Memory B cell (primary cell): ENCODE measurements around the gene KSR1.
"Not testable (repeated sequence)": the region's sequence is repeated elsewhere in the genome, so short reads cannot be mapped to it uniquely, and the experiment has no call there.

Experiments
- ATAC-seq: fragments of 150-1000 bp; cut with Tn5 transposase; 2 replicates; pipeline ENCODE4 v1.10.0; 2021; ENCODE audit warnings: low read depth, mild to moderate bottlenecking, moderate library complexity
- DNase-seq, 2 donors: peaks; one replicate each; pipeline ENCODE4 v3.0.0; 2022; ENCODE audit warnings: low spot score in 2 of 2
- H3K27ac Mint-ChIP-seq: one replicate; pipeline ENCODE4 v1.8.0; 2022; ENCODE audit warnings: mild to moderate bottlenecking, moderate library complexity, mixed read lengths
- H3K27me3 Mint-ChIP-seq: one replicate; pipeline ENCODE4 v1.8.0; 2022; ENCODE audit warnings: mixed read lengths
- H3K36me3 Mint-ChIP-seq: one replicate; pipeline ENCODE4 v1.8.0; 2022; ENCODE audit warnings: mild to moderate bottlenecking, mixed read lengths
- H3K4me1 Mint-ChIP-seq: one replicate; pipeline ENCODE4 v1.8.0; 2022; ENCODE audit warnings: mixed read lengths
- H3K4me3 Mint-ChIP-seq: one replicate; pipeline ENCODE4 v1.8.0; 2022; ENCODE audit warnings: mild to moderate bottlenecking, moderate library complexity, mixed read lengths
- H3K9me3 Mint-ChIP-seq: one replicate; pipeline ENCODE4 v1.8.0; 2022; ENCODE audit warnings: mixed read lengths

KSR1 gene

DNA sequence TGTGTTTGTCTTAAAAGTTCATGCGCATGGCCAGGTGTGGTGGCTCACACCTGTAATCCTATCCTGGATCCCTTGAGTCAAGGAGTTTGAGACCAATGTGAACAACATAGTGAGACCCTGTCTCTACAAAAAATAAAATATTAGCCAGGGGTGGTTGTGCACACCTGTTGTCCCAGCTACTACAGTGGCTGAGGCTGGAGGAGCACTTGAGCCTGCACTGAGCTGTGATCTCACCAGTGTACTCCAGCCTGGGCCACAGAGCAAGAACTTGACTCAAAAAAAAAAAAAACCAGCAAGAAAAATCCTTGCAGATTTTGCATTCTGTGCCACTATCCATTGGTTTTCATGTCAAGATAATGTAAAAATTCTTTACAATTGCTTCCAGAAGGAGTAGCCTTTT lies 8.2 kb downstream of the KSR1 start:
- Mint-ChIP-seq H3K4me1 (peaks cover 48% of the 10 kb centered on the region), H3K27ac (no peak overlapping the region), H3K4me3 (no peak overlapping the region), H3K9me3 (no peaks in the 10 kb centered on the region), H3K36me3 (no peaks in the 10 kb centered on the region), H3K27me3 (no peaks in the 10 kb centered on the region)
- DNase-seq, result no peak
- no peak for ATAC-seq

DNA sequence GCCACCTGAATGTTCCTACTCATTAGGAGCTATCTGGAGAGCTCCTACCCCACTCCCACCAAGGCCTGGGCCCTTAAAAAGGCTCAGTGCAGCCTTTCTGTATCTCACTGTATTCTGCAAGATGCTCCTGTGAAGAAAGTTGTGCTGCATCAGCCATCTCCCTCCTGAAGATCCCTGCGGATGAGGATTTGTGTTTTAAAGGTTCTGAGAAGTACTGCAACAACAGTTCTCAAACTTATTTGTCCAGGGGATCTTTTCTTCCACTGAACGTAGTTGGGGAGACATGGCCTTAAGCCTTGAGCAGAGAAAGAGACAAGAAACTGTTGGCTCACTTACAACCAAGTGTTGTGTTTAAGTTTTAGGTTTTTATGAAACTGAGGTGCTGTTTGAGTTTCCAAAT lies 9.6 kb downstream of the KSR1 start:
- H3K4me3 Mint-ChIP-seq, H3K9me3 Mint-ChIP-seq, H3K36me3 Mint-ChIP-seq, DNase-seq, H3K27me3 Mint-ChIP-seq, ATAC-seq: not testable (repeated sequence)
- peaks cover 49% of the 10 kb centered on the region for H3K4me1 Mint-ChIP-seq
- peak overlapping the region; percentile 58 for H3K27ac Mint-ChIP-seq

DNA sequence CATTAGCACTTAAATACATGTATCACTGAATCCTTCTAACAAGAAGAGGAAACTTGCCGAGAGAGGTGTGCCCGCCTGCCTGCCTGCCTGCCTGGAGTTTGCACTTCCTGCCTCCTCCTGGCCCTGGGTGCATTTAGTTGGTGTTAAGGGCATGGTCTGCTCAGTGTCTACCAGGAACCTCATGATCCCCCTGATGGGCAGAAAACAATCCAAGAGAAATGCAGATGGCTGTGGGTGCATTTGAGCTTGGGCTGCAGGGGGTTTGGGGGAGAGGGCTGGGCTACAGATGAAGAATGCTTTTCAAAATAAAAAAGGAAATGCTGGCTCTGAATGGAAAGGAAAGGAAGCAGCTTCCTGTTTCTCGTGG lies 10.1 kb downstream of the KSR1 start:
- Mint-ChIP-seq H3K27ac (peak overlapping the region; percentile 58), H3K27me3 (no peaks in the 10 kb centered on the region), H3K36me3 (no peaks in the 10 kb centered on the region), H3K4me1 (peaks cover 53% of the 10 kb centered on the region), H3K4me3 (peak overlapping the region; percentile 55), H3K9me3 (no peaks in the 10 kb centered on the region)
- DNase-seq (no peak), ATAC-seq (peak; percentile 38)

DNA sequence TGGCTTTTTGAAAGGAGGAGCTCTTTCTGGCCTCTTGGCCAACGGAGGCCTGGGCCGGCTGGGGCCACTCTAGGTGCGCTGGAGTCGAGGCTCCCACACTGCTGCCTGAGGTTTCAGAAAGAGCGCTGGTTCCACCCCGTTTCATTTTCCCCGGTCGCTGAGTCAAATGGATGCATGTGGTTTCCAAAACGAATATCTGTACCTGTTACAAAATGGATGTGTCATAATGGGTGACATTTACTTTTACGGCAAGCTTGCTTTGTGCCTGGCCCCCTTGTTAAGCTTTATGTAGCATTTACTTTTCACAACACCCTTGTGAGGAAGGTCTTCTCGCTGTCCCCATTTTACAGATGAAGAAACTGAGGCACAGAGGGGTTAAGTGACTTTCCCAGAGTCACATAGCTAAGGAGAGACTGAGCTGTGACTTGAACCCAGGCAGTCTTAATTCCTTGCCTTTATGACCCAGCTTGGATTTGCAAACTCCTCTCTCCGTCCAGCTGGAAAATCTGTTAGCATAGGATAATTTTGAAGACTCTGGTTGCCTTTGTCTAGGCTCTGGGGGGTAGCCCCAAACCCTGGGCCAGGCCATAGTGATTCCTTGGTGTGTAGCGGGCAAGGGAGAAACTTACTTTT lies 10.6 kb downstream of the KSR1 start:
- no peaks in the 10 kb centered on the region for H3K36me3 Mint-ChIP-seq
- no peaks in the 10 kb centered on the region for H3K9me3 Mint-ChIP-seq
- H3K27me3 Mint-ChIP-seq, result no peaks in the 10 kb centered on the region
- DNase-seq, result no peak
- peak overlapping the region; percentile 58 for H3K27ac Mint-ChIP-seq
- H3K4me3 Mint-ChIP-seq, result peak overlapping the region; percentile 55
- ATAC-seq, result peak; percentile 54
- peaks cover 55% of the 10 kb centered on the region for H3K4me1 Mint-ChIP-seq

DNA sequence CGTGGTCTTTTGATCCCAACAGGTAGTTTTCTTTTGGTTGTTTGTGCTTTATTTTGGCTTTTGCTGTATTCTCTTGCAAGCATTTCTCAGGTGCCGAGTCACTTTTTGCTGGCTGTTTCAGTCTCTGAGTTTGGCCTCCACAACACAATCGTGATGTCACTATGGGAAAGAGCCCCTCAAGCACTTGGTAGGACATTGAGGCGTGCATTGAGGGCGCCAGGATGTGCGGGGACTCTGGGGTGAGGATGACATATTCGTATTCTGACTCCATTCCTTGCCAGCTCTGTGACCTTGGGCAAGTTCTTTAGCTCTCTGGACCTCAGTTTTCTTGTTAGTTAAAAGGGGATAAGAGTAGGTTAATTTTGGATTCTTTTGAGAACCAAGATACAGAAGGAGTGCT lies 13.0 kb downstream of the KSR1 start:
- H3K27ac Mint-ChIP-seq, result peak overlapping the region; percentile 56
- no peaks in the 10 kb centered on the region for H3K36me3 Mint-ChIP-seq
- H3K4me3 Mint-ChIP-seq, result no peak overlapping the region
- no peaks in the 10 kb centered on the region for H3K9me3 Mint-ChIP-seq
- peaks cover 54% of the 10 kb centered on the region for H3K4me1 Mint-ChIP-seq
- DNase-seq, result no peak
- H3K27me3 Mint-ChIP-seq, result no peaks in the 10 kb centered on the region
- ATAC-seq, result no peak

DNA sequence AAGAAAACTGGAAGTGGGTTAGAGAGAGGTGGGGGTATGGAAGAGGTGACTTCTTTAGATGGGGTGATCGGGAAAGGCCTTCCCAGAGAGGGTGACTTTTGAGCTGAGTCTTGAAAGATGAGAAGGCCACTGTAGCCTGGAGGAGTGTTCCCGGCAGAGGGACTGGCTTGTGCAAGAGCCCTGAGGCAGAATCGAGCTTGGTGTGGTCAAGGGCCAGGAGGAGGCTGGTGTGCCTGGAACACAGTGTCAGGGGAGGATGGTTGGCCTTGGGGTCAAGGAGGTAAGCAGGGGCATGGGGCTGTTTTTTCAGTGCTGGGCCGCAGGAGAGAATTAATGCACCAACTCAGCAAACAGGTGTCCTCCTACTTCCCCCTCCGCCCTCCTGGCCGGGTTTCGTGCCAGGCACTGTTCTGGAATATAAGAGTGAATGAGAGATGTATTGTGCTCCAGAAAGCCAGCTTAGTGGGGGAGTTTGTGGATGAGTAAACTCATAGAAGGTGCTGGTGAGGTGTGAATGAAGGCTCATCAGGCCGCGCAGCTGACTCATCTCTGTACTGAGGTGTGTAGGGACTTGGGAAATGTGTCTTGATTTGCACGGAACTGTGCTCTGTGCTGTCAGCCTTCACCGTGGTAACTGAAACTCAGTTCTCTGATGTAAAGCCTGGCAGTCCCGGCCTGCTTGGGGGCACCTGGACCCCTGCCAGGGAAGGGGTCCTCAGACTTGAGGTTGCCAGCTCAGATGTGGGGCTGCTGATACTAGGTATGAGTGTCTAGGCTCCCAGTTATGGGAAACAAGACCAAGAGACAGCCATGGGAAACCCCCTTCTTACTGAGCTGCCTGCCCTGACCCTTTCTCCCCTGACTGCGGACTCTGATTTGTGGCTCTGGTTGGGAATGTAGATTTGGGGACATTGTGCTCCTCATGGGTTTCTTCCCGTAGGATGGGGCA lies 15.3 kb downstream of the KSR1 start:
- Mint-ChIP-seq H3K4me1 (peaks cover 58% of the 10 kb centered on the region), H3K9me3 (no peaks in the 10 kb centered on the region), H3K4me3 (peak overlapping the region; percentile 68), H3K27ac (peak overlapping the region; percentile 92), H3K36me3 (no peaks in the 10 kb centered on the region), H3K27me3 (no peaks in the 10 kb centered on the region)
- ATAC-seq, result peak; percentile 64
- DNase-seq, result peak; percentile 26 to 31

DNA sequence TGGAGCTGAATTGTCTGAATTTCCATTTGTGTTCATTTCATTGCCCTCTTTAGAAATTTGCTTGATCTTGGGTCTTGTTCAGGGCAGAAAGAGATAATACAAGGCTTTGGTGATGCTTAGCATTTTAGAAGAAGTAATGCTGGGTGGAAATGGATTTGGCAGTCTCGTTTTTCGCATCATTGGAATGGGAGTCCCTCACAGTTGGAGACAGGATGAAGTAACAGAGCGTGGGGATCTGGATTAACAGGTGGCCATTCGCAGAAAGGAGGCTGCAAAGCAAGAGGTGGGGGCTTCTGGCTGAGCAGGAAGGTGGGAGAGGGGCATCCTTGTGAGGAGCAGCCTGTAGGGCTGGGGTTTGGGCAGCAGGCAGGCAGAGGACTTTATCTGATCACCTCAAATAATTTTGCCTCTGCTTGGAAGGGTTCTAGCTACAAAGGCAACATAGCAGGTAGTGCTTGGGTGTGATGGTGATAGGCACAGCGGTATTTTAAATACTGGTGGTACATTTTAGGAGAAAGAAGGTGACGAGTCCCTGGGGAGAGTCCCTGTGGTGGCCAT lies 17.0 kb downstream of the KSR1 start:
- H3K27me3 Mint-ChIP-seq, result no peaks in the 10 kb centered on the region
- DNase-seq (peak in 1 of 2 donors; percentile 35), ATAC-seq (no peak)
- no peaks in the 10 kb centered on the region for H3K9me3 Mint-ChIP-seq
- peak overlapping the region; percentile 92 for H3K27ac Mint-ChIP-seq
- H3K4me1 Mint-ChIP-seq, result peaks cover 58% of the 10 kb centered on the region
- peak overlapping the region; percentile 50 for H3K4me3 Mint-ChIP-seq
- no peaks in the 10 kb centered on the region for H3K36me3 Mint-ChIP-seq

DNA sequence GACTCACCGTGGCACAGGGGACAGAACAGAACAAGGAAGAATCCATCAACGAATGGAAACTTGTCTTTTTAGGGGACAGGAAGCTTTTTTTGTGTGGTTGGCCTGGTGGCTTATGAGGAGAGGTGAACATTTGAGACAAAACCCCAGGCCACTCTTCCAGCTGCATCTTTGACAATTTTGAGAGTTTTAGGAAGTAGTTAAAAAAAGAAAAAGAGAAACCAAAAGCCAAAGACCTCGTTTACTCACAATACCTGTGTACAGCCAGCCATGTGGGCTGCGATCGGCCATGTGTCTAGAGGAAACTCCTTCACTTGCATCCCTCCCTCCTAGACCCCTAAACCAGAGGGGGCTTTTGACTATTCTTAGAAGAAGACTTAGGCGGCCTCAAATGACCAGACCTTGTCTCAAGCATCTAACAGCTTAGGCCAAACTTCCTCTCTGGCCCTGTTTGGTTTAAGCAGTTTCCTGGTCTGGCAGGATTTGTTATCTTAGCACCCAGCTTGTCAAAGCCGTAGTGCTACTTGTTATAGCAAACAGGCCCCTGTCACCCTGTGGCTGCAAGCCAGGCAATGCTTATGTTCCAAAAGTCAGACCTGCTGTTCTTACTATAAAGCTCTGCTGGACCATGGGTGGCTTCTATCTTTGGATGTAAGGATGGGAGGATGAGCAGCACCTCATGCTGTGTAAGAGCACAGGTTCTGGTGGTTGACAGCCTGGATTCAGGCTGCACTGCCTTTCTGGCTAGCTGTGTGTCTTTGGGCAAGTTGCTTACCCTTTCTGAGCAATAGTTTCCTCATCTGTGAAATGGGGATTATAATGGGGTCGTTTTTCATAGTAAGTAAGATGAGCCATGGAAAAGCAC lies 17.7 kb downstream of the KSR1 start:
- peak overlapping the region; percentile 50 for H3K4me3 Mint-ChIP-seq
- H3K4me1 Mint-ChIP-seq, result peaks cover 58% of the 10 kb centered on the region
- H3K9me3 Mint-ChIP-seq, result no peaks in the 10 kb centered on the region
- peak; percentile 62 for ATAC-seq
- H3K36me3 Mint-ChIP-seq, result peaks cover 2% of the 10 kb centered on the region
- H3K27ac Mint-ChIP-seq, result peak overlapping the region; percentile 92
- peak; percentile 20 to 37 for DNase-seq
- no peaks in the 10 kb centered on the region for H3K27me3 Mint-ChIP-seq

DNA sequence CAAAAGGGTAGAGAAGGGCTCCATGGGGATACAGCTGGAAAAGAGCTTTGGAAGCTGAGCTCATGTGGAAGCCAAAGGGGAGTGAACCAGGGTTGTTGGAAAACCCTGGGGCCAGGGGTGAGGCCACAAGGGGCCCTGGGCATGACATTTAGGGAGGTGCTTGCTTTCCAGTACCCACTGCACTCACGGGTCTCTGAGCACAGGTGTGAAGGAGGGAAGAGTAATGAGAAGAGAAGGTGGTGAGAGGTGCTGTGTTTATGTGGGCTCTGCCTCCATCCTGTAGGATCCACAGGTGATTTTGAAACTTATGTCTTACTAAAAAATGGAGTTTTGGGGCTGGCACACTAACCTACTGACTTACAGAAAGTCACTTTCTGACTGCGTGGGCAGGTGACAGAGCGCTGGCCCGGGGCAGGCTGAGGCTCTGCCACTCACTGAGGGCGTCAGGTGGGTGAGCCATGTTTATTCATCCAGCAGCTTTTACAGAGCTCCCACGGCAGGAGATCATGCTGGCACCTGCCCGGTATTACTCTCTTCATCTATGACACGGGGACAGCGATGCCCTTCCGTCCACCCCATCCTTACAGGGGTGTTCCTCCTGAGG lies 18.9 kb downstream of the KSR1 start:
- DNase-seq (no peak), ATAC-seq (no peak)
- Mint-ChIP-seq H3K9me3 (no peaks in the 10 kb centered on the region), H3K4me3 (peak overlapping the region; percentile 21), H3K27me3 (no peaks in the 10 kb centered on the region), H3K36me3 (peaks cover 2% of the 10 kb centered on the region), H3K4me1 (peaks cover 64% of the 10 kb centered on the region), H3K27ac (peak overlapping the region; percentile 92)

DNA sequence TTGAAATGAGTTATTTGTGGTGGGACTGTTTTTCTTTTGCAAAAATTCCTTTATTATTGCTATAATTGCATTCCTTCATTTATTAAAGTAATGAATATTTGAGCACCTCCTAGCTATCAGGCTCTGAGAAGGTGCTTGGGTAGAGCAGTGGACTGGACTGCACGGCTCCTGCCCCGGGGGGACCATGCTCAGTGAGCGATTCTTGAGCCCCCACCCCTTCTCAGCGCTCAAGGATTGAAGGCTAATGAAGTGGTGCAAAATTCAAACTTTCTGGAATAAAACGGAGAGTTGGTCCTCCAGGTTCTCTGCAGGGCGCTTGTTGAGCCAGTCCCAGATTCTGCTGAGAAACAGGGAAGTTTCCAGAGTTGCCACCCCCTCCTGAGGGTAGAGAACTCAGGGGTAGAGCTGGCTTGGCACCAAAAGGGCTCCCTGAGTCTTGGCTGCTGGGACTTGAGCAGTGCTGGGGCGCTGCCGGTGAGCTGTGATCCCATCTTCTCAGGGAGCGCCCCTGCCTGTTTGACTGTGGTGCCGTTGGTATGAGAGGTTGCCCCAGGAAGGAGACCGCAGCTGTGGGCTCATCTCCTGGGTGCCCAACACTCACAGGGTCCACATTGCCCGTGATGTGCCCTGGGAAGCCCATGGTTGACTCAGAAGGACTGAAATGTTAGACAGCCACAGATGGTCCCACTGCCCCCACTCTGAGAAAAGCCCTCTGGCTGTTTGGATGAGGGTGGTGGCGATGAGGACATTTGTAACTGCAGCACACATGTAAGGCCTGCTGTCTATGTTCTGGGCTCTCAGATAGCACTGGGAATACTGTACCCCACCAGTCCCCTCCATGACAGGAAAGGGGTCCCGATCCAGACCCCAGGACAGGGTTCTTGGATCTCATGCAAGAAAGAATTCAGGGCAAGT lies 20.0 kb downstream of the KSR1 start:
- peaks cover 67% of the 10 kb centered on the region for H3K4me1 Mint-ChIP-seq

DNA sequence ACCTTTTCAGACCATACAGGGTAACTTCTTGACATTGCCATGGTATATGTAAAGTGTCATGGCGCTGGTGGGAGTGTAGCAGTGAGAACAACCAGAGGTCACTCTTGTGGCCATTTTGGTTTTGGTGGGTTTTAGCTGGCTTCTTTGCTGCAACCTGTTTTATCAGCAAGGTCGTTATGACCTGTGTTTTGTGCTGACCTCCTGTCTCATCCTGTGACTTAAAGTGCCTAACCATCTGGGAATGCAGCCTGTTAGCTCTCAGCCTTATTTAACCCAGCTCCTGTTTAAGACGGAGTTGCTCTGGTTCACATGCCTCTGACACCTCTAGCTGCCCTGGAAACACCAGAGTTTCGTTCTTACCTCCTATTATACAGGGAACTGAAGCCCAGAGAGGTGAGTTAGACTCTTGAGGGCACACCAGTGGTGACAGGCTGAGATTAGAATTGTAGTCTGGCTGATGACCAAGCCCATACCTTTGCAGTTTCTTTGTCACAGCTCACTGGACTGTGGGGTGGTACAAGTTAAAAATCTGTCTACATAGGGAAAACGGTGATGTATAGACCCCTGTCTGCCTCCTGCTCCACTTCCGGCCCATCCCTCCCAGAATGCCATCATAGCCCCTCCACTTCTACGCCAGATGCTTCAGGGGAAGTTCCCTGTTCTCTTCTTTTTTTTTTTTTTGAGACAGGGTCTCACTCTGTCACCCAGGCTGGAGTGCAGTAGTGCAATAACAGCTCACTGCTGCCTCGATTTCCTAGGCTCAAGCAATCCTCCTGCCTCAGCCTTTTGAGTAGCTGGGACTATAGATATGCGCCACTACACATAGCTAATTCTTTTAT lies 21.0 kb downstream of the KSR1 start:
- ATAC-seq (peak; percentile 5), DNase-seq (no peak)
- no peaks in the 10 kb centered on the region for H3K9me3 Mint-ChIP-seq
- peaks cover 65% of the 10 kb centered on the region for H3K4me1 Mint-ChIP-seq
- H3K27ac Mint-ChIP-seq, result peak overlapping the region; percentile 37
- peaks cover 2% of the 10 kb centered on the region for H3K36me3 Mint-ChIP-seq
- H3K4me3 Mint-ChIP-seq, result peak overlapping the region; percentile 4
- no peaks in the 10 kb centered on the region for H3K27me3 Mint-ChIP-seq

More for the DNA sequence above, 20.0 kb downstream of the KSR1 start:
- Mint-ChIP-seq H3K9me3 (no peaks in the 10 kb centered on the region), H3K36me3 (peaks cover 2% of the 10 kb centered on the region), H3K27me3 (no peaks in the 10 kb centered on the region), H3K27ac (peak overlapping the region; percentile 92), H3K4me3 (no peak overlapping the region)
- ATAC-seq (no peak), DNase-seq (no peak)
